ENCODE results near the gene NPAS3. TPM values are rescaled to one million over a fixed set of nuclear protein-coding genes. Genes with fewer than 3 reads are reported as not detected.

NPAS3 gene
- total RNA-seq, 2 donors from 2014 or later, result 0.33 to 0.78 TPM

GRCh38 chr14:33655421-33655820, 716.7 kb downstream of the NPAS3 start:
- DNase-seq (no peak), ATAC-seq (no peak)
- intact Hi-C loops (cut with DNase I), result no loop called here
- Histone ChIP-seq H3K27ac (no peak overlapping the region), H3K4me1 (no peaks in the 10 kb centered on the region), H3K4me3 (no peak overlapping the region), H3K9me3 (no peaks in the 10 kb centered on the region), H3K27me3 (no peaks in the 10 kb centered on the region), H3K36me3 (replicated peaks in 1 of 2; ENCODE audit: insufficient read depth in 1 of 2, low read depth in 2 of 2) (no peaks in the 10 kb centered on the region)
- TF ChIP-seq, protein P1, sequence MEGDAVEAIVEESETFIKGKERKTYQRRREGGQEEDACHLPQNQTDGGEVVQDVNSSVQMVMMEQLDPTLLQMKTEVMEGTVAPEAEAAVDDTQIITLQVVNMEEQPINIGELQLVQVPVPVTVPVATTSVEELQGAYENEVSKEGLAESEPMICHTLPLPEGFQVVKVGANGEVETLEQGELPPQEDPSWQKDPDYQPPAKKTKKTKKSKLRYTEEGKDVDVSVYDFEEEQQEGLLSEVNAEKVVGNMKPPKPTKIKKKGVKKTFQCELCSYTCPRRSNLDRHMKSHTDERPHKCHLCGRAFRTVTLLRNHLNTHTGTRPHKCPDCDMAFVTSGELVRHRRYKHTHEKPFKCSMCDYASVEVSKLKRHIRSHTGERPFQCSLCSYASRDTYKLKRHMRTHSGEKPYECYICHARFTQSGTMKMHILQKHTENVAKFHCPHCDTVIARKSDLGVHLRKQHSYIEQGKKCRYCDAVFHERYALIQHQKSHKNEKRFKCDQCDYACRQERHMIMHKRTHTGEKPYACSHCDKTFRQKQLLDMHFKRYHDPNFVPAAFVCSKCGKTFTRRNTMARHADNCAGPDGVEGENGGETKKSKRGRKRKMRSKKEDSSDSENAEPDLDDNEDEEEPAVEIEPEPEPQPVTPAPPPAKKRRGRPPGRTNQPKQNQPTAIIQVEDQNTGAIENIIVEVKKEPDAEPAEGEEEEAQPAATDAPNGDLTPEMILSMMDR (IDR thresholded peaks at IDR 0.05), result no peak
- TF ChIP-seq POLR2A (IDR thresholded peaks at IDR 0.05), result no peak
- WGBS, 2 donors, result 54 to 60% methylated on average over 4 of the region's 4 CpGs

- Histone ChIP-seq H3K27ac (no peak overlapping the region), H3K4me1 (no peaks in the 10 kb centered on the region), H3K36me3 (replicated peaks in 1 of 2; ENCODE audit: insufficient read depth in 1 of 2, low read depth in 2 of 2) (no peaks in the 10 kb centered on the region), H3K27me3 (no peaks in the 10 kb centered on the region), H3K4me3 (no peak overlapping the region), H3K9me3 (no peaks in the 10 kb centered on the region)
- ATAC-seq, result no peak
- no peak for DNase-seq
- intact Hi-C loops (cut with DNase I), result no loop called here
- TF ChIP-seq, protein P1 (IDR thresholded peaks at IDR 0.05), result no peak
- no peak for TF ChIP-seq POLR2A (IDR thresholded peaks at IDR 0.05)
- WGBS, 2 donors, result 73 to 83% methylated on average over 3 of the region's 3 CpGs
These were observed 718.8 kb downstream of the NPAS3 start for GRCh38 chr14:33657476-33657875.

GRCh38 chr14:33660248-33660647, 721.6 kb downstream of the NPAS3 start:
- H3K9me3 ChIP-seq, result no peaks in the 10 kb centered on the region
- 74 to 80% methylated on average over 3 of the region's 3 CpGs for WGBS, 2 donors
- ATAC-seq (no peak), DNase-seq (no peak)
- intact Hi-C loops (cut with DNase I), result no loop called here
- no peaks in the 10 kb centered on the region for H3K36me3 ChIP-seq (replicated peaks in 1 of 2; ENCODE audit: insufficient read depth in 1 of 2, low read depth in 2 of 2)
- no peak overlapping the region for H3K4me3 ChIP-seq
- H3K27me3 ChIP-seq, result no peaks in the 10 kb centered on the region
- H3K4me1 ChIP-seq, result no peaks in the 10 kb centered on the region
- TF ChIP-seq, protein P1 (IDR thresholded peaks at IDR 0.05), result no peak
- TF ChIP-seq POLR2A (IDR thresholded peaks at IDR 0.05), result no peak
- no peak overlapping the region for H3K27ac ChIP-seq

GRCh38 chr14:33661101-33661500, 722.4 kb downstream of the NPAS3 start:
- no peak for ATAC-seq
- Histone ChIP-seq H3K4me3 (no peak overlapping the region), H3K9me3 (no peaks in the 10 kb centered on the region), H3K36me3 (replicated peaks in 1 of 2; ENCODE audit: insufficient read depth in 1 of 2, low read depth in 2 of 2) (no peaks in the 10 kb centered on the region), H3K4me1 (no peaks in the 10 kb centered on the region), H3K27ac (no peak overlapping the region), H3K27me3 (no peaks in the 10 kb centered on the region)
- no peak for DNase-seq
- intact Hi-C loops (cut with DNase I), result no loop called here
- TF ChIP-seq POLR2A (IDR thresholded peaks at IDR 0.05), result no peak
- TF ChIP-seq, protein P1 (IDR thresholded peaks at IDR 0.05), result no peak
- 85% methylated on average over 3 of the region's 3 CpGs for WGBS, 2 donors

- no peak overlapping the region for H3K4me3 ChIP-seq
- H3K27ac ChIP-seq, result no peak overlapping the region
- DNase-seq, result no peak
- WGBS, 2 donors, result 73 to 92% methylated on average over 4 of the region's 4 CpGs
- no peaks in the 10 kb centered on the region for H3K27me3 ChIP-seq
- no peaks in the 10 kb centered on the region for H3K36me3 ChIP-seq (replicated peaks in 1 of 2; ENCODE audit: insufficient read depth in 1 of 2, low read depth in 2 of 2)
- no peak for ATAC-seq
- intact Hi-C loops (cut with DNase I), result no loop called here
- no peaks in the 10 kb centered on the region for H3K4me1 ChIP-seq
- H3K9me3 ChIP-seq, result no peaks in the 10 kb centered on the region
- TF ChIP-seq, protein P1 (IDR thresholded peaks at IDR 0.05), result no peak
- TF ChIP-seq POLR2A (IDR thresholded peaks at IDR 0.05), result no peak
These were observed 729.4 kb downstream of the NPAS3 start for GRCh38 chr14:33668066-33668465.
